HG02870 (cell line): ENCODE data around the gene PTTG1.

Experiments
- ATAC-seq: cut with Tn5 transposase; IDR thresholded peaks from one replicate; pipeline ENCODE4 v1.9.1; 2021; ENCODE audit warnings: mild to moderate bottlenecking, moderate library complexity; ENCODE audit not compliant: unreplicated experiment

PTTG1 gene

DNA sequence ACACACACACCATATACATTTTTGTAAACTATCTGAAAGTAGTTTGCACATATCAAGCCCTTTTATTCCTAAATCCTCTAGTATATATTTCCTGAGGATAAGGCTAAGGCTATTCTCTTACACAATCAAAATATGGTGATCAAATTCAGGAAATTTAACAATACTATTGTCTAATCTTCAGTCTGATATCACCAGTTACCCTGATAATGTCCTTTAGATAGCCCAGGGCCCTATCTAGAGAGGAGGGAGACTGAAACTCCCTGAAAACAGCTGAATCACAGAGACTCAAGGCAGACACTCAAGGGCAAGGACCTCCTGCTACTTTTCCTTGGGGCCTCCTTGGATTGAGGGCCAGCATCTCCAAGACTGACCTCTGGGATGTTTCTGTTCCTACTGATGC is 30.4 kb downstream of the PTTG1 start:
- ATAC-seq = no peak

DNA sequence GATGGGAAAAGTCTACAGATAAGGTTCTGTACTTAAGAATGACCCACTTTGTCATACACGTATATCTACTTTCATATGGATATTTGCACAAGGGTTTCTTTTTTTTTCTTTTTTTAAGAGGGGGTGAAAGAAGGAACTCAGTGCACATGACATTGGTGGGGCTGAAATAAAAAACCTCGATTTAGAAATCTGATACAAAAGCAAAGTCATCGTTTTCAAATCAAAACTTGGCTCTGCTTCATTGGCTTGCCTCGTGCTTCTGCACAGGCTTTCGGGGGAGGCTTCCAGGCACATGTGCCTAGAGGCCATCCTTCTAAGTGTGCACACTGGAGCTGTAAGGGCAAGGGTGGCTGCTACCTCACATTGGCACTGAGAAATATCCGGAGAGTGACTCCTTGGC is 31.1 kb downstream of the PTTG1 start:
- no peak for ATAC-seq

GRCh38 chr5:160453751-160454150 is 32.1 kb downstream of the PTTG1 start:
- ATAC-seq = no peak

GRCh38 chr5:160455600-160455999 is 33.9 kb downstream of the PTTG1 start:
- ATAC-seq = no peak

DNA sequence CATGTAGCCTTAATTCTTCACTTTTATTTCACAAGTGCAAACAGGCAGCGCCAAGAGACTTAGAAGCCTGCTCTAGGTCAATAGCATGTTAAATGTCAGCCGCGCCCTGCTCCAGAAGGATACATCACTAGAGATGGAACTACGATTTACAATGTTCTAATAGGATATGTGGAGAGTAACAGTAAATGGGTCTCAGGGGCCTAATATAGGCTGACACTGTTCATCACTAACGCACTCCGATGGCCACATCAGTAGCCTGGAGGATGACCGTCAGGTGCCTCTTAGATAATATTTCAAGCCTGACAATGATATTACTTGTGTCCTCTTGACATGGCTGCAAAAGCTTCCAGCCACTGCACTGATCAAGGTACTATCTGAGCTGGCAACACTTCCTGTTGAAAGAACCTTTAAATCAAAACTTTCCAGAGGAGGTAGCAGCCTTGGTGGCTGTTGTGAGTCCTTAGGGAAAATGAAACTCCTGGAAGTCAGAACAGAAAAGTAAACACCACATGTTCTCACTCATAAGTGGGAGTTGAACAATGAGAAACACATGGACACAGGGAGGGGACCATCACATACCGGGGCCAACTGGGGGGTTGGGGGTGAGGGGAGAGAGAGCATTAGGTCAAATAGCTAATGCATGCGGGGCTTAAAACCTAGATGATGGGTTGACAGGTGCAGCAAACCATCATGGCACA is 35.0 kb downstream of the PTTG1 start:
- ATAC-seq = no peak

DNA sequence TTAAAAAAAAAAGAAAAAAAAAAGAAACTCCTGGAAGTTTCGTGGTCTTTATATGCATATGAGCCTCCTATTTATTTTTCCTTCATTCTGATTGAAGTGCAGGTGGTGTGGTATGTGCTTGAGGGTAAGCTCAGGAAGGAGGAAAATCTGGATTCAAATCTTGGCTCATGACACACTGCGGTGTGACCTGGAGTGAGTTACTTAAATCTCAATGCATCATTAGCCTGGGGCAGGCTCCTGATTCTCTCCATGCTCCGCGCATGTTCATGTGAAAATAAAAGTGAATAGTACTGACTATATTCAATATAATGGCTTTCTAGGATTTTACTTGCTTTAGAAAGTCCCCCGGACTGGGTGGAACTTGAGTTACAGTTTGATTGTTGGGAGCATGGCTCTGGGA is 35.6 kb downstream of the PTTG1 start:
- ATAC-seq = no peak

DNA sequence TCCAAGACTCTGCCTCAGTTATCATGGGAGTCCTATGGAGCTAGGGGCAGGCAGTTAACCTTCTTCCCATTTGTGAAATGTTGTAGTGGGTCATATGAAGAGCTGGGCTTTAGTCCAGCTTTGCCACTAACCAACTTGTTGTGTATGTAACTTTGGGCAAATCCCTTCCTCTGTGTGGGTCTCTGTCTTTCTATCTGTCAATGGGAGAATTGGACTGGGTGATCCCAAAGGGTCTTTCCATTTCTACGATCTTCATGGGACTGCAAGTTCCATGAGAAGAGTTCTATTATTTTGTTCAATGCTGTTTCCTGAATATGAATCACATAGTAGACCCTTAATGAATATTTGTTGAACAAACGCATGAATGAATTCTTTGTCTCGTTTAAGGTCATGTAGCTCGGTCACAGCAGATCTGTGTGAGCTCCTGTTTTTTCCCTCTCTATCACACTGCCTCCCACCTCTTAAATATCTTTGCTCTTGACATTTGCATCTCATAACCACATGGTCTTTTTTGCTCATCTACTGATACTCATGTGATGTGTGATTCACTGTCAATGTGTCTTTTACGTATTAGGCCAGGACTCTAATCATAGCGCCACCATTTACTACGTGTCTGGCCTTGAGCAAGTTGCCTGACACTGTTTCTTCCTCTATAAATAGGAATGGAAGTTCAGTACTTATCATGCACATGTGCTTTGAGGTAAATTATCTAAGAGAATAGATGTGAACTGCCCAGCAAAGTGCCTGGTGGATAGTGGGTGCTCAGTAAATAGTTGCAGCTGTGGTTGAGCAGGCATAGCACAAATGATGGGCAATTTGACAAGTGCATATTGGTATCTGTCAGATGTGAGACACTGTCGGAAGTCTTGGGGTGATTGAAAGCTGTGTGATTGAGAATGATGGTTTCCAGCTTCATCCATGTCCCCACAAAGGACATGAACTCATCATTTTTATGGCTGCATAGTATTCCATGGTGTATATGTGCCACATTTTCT is 37.4 kb downstream of the PTTG1 start:
- ATAC-seq = peak; percentile 72

DNA sequence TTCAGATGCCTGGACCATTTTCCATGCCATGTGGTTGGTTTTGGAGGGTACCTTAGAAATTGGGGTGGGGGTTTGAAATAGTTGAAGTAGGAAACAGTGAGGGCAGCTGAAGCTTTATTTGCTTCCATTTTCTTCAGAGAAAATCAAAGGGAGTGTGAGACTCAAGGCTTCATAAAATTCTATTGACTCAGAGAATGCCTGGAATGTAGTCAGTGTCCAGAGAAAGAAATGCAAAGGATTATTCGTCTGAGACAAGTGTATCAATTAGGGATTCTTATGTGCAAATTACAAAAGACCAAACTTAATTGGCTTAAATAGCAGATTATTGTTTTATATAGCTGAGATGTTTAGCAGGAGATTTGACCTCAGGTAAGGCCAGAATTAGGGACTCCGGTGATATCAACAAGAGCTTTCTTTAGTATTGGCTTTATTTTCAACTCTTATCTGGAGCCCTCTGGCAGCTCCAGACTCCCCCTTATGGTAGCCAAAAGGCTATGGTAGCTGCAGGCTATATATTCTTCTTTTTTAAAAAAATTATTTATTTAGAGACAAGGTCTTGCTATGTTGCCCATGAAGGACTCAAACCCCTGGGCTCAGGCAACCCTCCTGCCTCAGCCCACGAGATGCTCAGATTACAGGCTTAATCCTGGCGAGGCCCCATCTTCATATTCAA is 38.9 kb downstream of the PTTG1 start:
- ATAC-seq = no peak

GRCh38 chr5:160461378-160461777 is 39.7 kb downstream of the PTTG1 start:
- no peak for ATAC-seq

DNA sequence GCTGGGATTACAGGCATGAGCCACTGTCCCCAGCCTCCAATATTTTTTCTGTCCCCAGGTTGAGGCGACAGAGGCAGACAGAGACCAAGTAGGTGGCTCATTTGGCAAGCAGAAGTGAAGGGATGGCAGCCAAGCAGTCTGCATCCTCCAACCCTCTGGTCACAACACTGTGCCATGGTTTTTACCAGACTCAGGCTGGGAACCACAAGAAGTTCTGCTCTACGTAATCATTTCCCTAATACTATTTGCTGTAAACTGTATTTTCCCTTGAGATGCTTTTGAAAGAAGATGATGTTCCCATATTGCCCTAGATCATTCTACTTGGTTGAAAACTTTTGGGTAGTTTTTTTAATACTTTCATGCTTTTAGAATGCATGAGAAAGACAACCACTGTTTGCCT is 40.5 kb downstream of the PTTG1 start:
- peak; percentile 23 for ATAC-seq

DNA sequence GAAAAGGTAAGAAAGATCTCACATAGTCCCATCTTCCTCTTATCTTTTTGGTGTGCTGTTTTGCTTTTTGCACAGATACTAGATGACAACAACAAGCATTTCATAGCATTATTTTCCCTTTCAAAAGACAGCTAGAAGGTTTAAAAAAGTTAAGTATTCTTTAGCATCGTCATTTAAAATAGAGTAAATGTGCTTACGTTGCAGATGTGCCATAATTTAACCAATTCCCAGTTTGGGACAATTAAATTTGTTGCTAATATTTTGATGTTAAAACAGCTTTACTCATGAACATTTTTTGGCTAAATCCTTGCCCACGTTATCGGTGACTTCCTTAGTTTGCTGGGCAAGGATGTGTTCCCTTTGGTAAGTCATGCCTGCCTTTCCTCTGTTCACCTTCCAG is 41.6 kb downstream of the PTTG1 start:
- ATAC-seq = no peak

- ATAC-seq = no peak
Measured at GRCh38 chr5:160463740-160464465, 42.2 kb downstream of the PTTG1 start.

DNA sequence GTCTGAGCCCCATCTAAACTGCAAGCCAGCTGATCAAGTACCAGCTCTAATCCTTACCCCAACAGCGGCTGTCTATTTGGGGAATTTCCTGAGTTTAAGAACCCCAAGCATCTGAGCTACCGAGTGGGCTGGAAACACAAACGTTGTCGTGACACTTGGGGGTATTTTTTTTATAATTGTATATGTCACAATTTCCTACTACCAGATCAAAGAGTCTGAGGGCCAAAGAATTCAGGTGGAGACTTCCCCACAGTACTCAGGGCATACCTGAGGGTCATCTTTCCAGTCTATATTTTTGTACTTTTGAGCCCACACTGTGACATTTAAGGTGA is 42.8 kb downstream of the PTTG1 start:
- no peak for ATAC-seq

DNA sequence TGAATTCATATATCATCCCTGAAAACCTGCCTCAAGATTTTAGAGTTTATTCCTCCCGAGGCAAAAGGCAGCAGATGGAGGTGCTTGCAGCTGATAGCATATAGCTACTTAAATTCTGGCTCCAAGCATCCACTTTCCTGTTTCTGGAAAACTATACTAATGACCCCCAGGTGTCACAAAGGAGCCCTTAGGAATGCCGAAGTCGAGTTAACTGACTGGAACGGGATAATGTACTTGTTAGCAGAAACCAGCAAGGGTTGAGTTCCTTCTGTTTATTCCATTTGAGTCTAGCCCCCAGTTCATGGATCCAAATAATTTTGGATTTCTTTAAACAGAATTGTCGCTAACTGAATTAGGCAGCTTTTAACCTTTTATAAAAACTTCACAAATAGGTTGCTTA is 44.5 kb downstream of the PTTG1 start:
- ATAC-seq = no peak

DNA sequence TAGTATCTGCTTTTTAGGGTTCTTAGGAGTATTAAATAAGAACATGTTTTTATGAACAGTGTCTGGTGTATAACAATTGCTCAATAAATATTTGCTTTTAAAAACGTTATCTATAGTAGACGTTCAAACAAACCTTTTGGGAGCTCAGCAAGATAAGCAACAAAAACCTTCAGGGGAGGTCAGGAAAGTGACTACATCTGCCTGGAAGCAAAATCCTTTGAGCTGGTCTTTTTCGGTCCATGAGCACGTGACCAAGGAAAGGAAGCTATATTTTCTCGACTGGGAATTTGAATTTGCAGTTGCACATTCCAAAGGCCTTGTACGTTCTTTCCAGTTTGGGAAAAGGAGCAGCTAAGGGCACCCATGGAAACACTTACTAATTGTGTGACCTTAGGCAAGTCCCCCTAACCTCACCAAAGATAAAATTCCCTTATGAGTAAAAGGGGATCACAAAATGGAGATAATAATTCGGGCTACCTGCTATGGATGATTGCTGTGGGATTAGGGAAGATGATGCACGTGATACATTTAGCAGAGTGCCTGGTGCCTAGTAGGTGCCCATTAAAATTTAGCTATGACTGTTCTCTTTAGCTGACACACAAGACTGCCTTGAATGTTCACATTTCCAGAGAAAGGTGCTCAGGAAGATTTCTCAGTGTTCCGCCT is 45.4 kb downstream of the PTTG1 start:
- no peak for ATAC-seq

GRCh38 chr5:160467555-160468362 is 46.1 kb downstream of the PTTG1 start:
- peak; percentile 88 for ATAC-seq

GRCh38 chr5:160468363-160468975 is 46.8 kb downstream of the PTTG1 start:
- no peak for ATAC-seq

GRCh38 chr5:160469156-160470144 is 47.8 kb downstream of the PTTG1 start:
- no peak for ATAC-seq
